Stimulated activated CD4-positive, alpha-beta T cell treated with anti-CD3 and anti-CD28 coated beads, Interleukin-1b, Interleukin-23, amount 100 ng/mL, for 48 hours (primary cell): ENCODE results near the gene PPARG.
"Not testable (repeated sequence)": the region's sequence is repeated elsewhere in the genome, so short reads cannot be mapped to it uniquely, and the experiment has no call there.

ENCODE experiments used
- DNase-seq: peaks from one replicate; pipeline ENCODE4 v3.0.0-alpha.2; 2020

The PPARG gene

DNA sequence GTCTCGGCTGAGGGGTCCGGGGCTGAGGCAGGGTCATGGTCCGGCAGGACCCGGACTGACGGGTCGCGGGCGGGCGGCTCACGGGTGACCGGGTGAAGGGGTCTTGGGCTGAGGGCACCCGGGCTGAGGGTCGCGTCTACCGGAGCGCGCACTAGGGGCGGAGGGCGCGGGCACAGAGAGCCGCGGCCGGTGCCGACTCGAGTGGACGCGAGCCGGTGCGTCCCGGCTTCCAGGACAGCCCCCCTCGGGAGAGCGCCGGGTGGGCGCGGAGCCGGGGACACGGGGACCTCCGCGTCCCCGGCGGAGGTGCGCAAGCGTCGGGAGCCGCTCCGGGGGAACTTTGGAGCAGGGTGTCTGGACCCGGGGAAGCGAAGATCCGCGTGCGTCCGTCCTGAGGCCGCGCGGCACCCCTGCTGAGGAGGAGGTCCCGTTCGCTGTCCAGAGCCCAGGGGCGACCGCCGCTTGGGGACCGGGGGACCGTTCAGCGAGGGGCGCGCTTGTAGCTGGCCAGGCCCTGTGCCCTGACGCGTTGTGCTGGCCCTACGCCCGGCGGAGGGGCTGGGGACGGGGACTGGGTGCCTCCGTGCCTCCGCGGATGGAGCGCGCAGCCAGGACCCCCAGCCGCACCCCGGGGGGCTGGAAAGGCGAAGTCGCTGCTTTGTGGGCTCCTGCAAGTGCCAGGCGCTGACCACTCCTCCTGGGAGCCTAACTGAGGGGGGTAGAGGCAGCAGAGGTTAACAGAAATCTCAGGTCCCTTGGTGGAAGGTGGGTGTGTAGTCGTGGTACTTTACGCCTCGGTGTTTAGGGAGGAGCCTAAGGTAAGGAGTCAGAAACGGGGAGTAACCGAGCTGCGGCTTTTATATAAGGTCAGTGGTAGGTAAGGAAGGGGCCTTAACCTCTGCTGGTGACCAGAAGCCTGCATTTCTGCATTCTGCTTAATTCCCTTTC lies at the start of gene PPARG:
Gene PPARG, plus strand, starts transcription at position 889 of the 948 bp plus-strand sequence. CDS start 90,642 bp downstream, outside the sequence.
- no peak for DNase-seq

DNA sequence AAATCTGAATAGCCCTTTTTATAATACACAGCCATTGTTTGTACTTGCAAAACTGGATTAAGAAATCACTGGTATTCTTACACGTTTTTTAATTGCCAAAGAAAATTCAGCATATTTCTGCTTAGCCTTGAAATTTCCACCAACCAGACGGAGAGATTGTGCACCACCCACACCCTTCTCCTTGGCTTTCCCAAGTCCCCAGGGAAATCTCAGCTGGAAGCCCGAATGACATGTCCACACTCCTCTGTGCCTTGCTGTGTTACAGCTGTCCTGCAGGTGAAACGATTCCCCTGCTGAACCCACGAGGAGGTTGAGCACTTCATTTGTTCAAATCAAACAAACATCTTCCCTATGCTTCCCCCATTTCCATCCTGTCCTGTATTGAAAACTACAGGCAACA lies 49.6 kb upstream of the PPARG start:
- DNase-seq: no peak

DNA sequence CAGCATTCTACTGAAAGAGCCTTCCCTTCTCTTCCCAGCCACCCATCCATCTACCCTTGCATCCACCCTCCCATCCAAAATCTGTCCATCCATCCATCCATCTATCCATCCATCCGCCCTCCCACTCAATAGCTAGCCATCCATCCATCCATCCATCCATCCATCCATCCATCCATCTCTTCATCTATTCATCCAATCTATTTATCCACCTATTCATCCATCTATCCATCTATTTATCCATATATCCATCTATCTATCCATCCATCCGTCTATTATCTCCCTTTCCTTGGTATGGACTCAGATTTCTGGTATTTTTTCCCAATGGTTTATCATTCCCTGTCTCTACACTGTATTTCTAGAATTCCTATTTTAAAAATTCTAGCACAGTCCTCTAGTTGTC lies 46.1 kb upstream of the PPARG start:
- no peak for DNase-seq

GRCh38 chr3:12246497-12247163 lies 42.2 kb upstream of the PPARG start:
- no peak for DNase-seq

GRCh38 chr3:12247411-12247810 lies 41.5 kb upstream of the PPARG start:
- DNase-seq: no peak

DNA sequence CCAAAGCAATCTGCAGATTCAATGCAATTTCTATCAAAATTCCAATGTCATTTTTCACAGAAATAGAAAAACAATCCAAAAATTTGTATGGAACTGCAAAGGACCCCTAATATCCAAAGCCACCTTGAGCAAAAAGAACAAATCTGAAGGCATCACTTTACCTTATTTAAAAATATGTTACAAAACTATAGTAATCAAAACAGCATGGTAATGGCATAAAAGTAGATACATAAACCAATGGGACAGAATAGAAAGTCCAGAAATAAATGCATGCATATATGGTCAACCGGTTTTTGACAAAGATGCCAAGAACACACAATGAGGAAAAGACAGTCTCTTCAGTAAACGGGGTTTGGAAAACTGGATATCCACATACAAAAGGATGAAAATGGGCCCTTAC lies 39.4 kb upstream of the PPARG start:
- no peak for DNase-seq

- no peak for DNase-seq
These were observed 36.0 kb upstream of the PPARG start for GRCh38 chr3:12252889-12253288.

- DNase-seq: no peak
These were observed 35.1 kb upstream of the PPARG start for GRCh38 chr3:12253516-12254343.

DNA sequence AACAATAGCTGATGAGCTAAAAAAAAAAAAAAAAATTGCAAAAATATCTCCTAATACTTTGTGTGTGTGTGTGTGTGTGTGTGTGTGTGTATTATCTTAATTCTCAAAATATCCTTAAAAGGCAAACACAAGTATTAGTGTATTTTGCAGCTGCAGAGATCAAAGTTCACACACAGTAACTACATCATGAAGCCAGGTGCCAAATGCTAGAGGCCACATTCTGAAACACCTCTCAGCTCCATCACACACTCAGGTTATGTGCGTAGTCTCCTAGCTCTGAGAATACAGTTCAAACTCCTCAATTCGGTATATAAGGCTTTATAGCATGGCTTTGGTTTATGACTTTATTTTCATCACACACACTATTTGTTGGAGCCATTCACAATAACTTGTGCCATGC lies 33.5 kb upstream of the PPARG start:
- DNase-seq: no peak

GRCh38 chr3:12258911-12259310 lies 30.0 kb upstream of the PPARG start:
- DNase-seq: no peak

DNA sequence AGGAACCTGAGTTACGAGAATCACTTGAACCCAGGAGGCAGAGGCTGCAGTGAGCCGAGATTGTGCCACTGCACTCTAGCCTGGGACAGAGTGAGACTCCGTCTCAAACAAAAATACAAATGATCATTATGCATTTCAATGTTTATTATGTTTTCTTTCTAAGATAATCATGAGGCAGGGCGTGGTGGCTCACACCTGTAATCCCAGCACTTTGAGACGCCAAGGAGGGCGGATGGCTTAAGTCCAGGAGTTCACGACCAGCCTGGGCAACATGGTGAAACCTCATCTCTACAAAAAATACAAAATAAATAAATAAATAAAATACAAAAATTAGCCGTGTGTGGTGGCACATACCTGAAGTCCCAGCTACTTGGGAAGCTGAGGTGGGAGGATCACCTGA lies 26.7 kb upstream of the PPARG start:
- not testable (repeated sequence) for DNase-seq

DNA sequence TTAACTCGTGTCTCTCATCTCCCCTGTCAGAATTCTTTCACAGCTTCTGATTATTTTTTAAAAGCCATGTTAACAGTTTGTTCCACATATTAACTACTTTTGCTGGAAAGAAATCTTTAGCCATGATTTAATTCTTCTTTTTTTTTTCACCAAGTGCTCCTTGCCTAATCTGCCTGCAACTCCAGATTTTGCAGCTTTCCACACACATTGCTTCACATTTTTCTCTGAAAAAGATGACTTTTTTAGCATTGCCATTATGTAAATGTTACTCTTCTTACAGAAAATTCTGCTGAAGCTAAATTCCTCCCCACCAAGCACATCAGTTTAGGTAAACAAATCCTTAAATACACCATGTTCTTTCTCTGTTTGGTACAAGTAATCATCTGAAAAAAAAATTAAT lies 23.4 kb upstream of the PPARG start:
- no peak for DNase-seq

GRCh38 chr3:12266038-12266437 lies 22.8 kb upstream of the PPARG start:
- no peak for DNase-seq

DNA sequence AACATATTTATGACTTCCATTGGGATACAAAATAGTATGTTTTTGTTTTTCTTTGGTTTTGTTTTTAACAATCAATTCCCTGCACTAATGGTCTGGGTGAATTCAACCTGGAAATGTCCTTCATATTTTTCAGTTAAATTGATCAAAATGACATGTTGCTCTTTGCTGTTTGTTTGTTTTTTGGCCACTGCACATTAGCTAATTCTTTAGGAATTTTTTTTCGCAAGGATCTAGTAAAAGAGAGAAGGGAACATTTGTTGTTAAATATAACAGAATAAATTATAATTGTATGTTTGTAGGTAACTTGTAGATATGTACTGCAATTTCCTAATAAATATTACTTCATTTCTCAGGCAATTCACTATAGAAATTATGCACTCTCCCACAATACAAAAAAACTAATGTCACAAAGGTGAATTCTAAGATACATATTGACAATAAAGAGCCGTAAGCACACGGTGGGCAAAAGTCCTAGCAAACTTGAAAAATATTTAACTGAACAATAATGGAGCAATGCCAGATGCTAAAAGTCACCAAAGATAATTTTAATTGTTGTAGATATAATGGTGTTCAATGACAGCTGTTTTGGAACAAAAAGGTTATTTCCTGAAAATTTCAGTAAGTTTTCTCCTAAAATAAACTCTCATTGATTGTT lies 21.4 kb upstream of the PPARG start:
- DNase-seq: no peak

GRCh38 chr3:12268049-12268735 lies 20.7 kb upstream of the PPARG start:
- no peak for DNase-seq

DNA sequence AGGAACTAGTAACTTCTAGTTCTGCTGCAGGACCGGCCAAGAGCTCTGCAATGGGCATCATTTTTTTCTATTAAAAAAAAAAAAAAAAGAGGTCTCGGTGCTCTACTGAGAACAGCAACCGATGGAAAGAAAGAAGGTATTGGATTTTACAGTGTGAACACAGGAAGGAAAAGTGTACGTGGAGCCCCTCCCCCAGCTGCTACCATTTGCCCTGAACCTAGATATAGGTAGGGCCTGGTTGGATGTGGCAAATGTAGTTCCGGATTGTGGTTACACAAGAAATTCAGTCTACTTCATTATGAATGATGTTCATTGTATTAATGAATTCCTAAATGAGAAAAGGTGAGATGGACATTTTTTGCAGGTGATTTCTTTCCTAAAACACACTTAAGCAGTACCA lies 17.9 kb upstream of the PPARG start:
- DNase-seq: no peak

DNA sequence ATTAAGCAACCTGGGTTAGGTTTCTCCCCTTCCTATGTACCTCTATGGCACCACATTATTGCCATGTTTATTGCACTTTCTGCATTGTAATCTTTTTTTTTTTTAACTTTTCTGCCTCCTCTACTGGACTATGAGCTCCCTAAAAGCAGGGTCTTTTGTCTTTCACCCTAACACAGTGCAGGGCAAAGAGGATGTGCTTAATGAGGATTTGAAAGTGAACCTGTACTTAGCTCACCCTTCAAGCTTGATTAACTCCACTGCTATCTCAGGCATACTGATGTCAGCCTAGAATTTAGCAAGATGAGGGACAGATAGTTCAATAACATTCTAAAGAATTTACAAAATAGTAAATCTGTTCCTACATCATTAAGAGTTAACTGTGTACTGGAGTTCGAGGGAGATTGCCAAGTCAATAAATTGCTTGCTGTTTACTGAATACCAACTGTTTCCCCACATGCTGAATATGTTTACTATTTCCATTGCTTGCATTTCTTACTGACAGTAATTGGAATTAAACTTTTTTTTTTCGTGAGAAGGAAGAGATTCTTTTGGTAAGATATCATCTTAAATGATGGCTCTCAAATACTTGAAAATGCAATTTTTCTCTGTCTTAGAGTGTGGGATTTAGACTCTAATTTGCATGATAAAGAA lies 15.7 kb upstream of the PPARG start:
- no peak for DNase-seq

- DNase-seq: no peak
These were observed 12.8 kb upstream of the PPARG start for GRCh38 chr3:12275974-12276650.

DNA sequence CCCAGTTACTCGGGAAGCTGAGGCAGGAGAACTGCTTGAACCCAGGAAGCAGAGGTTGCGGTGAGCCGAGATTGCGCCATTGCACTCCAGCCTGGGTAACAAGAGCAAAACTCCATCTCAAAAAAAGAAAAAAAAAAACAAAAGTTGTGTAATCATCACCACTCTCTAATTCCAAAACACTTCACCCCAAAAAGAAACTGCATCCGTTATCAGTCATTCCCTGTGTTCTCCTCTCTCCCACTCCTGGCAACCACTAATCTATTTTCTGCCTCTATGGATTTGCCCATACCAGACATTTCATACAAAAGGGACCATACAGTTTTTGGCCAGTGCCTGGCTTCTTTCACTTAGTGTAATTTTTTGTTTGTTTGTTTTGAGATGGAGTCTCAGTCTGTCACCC lies 12.0 kb upstream of the PPARG start:
- not testable (repeated sequence) for DNase-seq

DNA sequence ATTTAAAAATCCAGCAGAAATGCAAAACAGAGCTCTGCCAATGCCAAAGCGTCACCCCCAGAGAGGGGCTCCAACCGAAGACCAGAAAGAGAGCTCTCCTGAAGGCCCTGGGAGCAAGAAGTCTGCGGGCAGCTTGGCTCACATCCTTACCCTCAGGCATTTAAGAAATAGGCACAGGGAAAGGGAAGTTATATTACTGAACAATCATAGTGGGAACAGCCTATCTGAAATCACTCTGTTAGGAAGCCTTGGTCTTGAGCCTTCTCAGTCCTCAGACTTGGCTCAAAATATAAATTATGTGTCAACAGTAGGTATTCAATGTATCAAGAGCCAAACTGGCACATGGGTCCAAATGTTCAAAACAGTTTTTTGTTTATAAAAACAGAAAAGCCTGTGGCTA lies 10.3 kb upstream of the PPARG start:
- DNase-seq: no peak
